ENCODE results near the gene MGAT4A.
A peak's percentile ranks its signal among the peaks of the same experiment; 100 is the strongest.

The MGAT4A gene

DNA sequence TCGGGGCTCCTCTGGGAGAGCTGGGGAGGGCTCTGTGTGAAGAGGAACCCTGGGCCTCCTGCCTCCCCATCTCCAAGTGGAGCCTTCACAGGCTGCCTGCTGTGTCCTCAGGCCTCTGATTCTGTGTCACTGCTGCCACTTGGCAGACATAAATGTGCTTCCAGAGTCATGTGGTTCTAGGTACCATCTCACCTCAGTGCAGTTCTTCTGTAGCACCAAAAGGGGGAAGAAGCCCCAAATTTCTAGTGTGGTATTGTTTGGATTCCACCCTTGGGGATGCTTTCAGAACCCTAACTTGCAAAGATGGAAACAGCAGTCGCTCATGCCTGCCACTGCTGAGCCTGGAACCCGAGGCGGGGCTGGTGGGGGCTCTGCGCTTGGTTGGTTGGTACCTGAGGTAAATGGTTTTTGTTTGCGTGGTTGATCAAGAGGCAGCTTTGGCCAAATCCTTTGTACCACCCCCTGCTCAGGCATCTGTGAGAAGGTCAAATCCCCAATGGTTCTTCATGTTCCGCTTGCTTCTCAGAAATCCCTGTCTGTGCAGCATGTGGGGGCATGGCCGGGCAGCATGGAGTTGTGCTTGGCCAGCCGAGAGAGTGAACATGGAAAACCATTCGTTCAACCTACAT, 150.2 kb downstream of the MGAT4A start:
- Histone ChIP-seq H3K4me3 (ENCODE audit: severe bottlenecking) (no peak overlapping the region), H3K4me1 (ENCODE audit: insufficient read depth, poor library complexity, severe bottlenecking) (no peaks in the 10 kb centered on the region), H3K27ac (ENCODE audit: poor library complexity, severe bottlenecking) (no peak overlapping the region), H3K36me3 (ENCODE audit: low read depth) (peaks cover 3% of the 10 kb centered on the region; the same call in 1 of the 2 replicates), H3K27me3 (ENCODE audit: insufficient read depth, poor library complexity, severe bottlenecking) (no peaks in the 10 kb centered on the region), H3K9me3 (ENCODE audit: severe bottlenecking) (no peaks in the 10 kb centered on the region)
- ATAC-seq (ENCODE audit: low read depth), result no peak
- TF ChIP-seq, protein P1, sequence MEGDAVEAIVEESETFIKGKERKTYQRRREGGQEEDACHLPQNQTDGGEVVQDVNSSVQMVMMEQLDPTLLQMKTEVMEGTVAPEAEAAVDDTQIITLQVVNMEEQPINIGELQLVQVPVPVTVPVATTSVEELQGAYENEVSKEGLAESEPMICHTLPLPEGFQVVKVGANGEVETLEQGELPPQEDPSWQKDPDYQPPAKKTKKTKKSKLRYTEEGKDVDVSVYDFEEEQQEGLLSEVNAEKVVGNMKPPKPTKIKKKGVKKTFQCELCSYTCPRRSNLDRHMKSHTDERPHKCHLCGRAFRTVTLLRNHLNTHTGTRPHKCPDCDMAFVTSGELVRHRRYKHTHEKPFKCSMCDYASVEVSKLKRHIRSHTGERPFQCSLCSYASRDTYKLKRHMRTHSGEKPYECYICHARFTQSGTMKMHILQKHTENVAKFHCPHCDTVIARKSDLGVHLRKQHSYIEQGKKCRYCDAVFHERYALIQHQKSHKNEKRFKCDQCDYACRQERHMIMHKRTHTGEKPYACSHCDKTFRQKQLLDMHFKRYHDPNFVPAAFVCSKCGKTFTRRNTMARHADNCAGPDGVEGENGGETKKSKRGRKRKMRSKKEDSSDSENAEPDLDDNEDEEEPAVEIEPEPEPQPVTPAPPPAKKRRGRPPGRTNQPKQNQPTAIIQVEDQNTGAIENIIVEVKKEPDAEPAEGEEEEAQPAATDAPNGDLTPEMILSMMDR (IDR thresholded peaks at IDR 0.05; ENCODE audit: poor library complexity, severe bottlenecking), result no peak
- no peak for DNase-seq (ENCODE audit: low spot score)

DNA sequence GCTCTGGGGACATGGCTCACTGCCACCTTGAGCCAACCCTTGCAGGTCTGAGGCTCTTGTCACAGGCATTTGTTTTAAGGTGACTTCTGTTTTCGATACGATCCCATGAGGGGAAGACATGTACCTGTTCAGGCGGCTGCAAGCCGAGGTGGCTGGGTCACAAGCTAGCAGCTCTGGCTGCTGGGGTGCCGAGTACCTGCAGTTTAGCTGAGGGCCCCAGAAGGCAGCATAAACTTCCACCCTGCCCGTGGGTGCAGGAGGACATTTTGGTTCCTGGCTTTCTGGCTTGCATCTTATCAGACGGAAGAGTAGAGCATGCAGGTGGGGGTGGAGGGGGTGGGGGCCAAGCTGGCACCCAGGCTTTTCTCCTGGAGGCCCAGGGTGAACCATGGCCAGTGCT, 151.0 kb downstream of the MGAT4A start:
- Histone ChIP-seq H3K4me1 (ENCODE audit: insufficient read depth, poor library complexity, severe bottlenecking) (no peaks in the 10 kb centered on the region), H3K27ac (ENCODE audit: poor library complexity, severe bottlenecking) (no peak overlapping the region), H3K27me3 (ENCODE audit: insufficient read depth, poor library complexity, severe bottlenecking) (no peaks in the 10 kb centered on the region), H3K9me3 (ENCODE audit: severe bottlenecking) (no peaks in the 10 kb centered on the region), H3K36me3 (ENCODE audit: low read depth) (peaks cover 3% of the 10 kb centered on the region; the same call in 1 of the 2 replicates), H3K4me3 (ENCODE audit: severe bottlenecking) (no peak overlapping the region)
- DNase-seq (ENCODE audit: low spot score) (no peak), ATAC-seq (ENCODE audit: low read depth) (no peak)
- TF ChIP-seq, protein P1 (IDR thresholded peaks at IDR 0.05; ENCODE audit: poor library complexity, severe bottlenecking), result no peak

DNA sequence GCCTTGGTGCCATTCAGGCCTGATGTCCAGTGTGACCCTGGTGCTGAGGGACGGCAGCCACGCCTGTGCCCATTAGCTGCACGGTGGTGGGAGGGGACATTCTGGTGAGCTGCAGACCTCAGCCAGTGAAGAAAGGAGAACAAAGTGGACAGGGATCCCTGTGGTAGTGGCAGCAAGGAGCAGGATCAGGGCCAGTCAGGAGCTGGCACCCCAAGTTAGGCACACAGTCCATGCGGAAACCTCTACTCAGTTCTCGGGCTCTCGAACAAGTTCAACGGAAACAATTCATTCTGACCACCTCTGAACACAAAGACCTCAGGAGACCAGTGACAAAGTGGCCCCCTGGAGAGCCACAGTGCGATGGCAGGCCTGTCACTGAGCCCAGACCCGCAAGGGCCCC, 152.7 kb downstream of the MGAT4A start:
- ATAC-seq (ENCODE audit: low read depth), result no peak
- Histone ChIP-seq H3K27ac (ENCODE audit: poor library complexity, severe bottlenecking) (no peak overlapping the region), H3K36me3 (ENCODE audit: low read depth) (peaks cover 3% of the 10 kb centered on the region; the same call in 1 of the 2 replicates), H3K4me3 (ENCODE audit: severe bottlenecking) (no peak overlapping the region), H3K27me3 (ENCODE audit: insufficient read depth, poor library complexity, severe bottlenecking) (no peaks in the 10 kb centered on the region), H3K4me1 (ENCODE audit: insufficient read depth, poor library complexity, severe bottlenecking) (no peaks in the 10 kb centered on the region), H3K9me3 (ENCODE audit: severe bottlenecking) (no peaks in the 10 kb centered on the region)
- TF ChIP-seq, protein P1 (IDR thresholded peaks at IDR 0.05; ENCODE audit: poor library complexity, severe bottlenecking), result no peak
- no peak for DNase-seq (ENCODE audit: low spot score)

GRCh38 chr2:98577313-98577712, 153.6 kb downstream of the MGAT4A start:
- Histone ChIP-seq H3K27ac (ENCODE audit: poor library complexity, severe bottlenecking) (no peak overlapping the region), H3K4me1 (ENCODE audit: insufficient read depth, poor library complexity, severe bottlenecking) (no peaks in the 10 kb centered on the region), H3K36me3 (ENCODE audit: low read depth) (no peaks in the 10 kb centered on the region), H3K4me3 (ENCODE audit: severe bottlenecking) (no peak overlapping the region), H3K9me3 (ENCODE audit: severe bottlenecking) (no peaks in the 10 kb centered on the region), H3K27me3 (ENCODE audit: insufficient read depth, poor library complexity, severe bottlenecking) (no peaks in the 10 kb centered on the region)
- TF ChIP-seq, protein P1 (IDR thresholded peaks at IDR 0.05; ENCODE audit: poor library complexity, severe bottlenecking), result peak; percentile 5
- no peak for DNase-seq (ENCODE audit: low spot score)
- no peak for ATAC-seq (ENCODE audit: low read depth)

DNA sequence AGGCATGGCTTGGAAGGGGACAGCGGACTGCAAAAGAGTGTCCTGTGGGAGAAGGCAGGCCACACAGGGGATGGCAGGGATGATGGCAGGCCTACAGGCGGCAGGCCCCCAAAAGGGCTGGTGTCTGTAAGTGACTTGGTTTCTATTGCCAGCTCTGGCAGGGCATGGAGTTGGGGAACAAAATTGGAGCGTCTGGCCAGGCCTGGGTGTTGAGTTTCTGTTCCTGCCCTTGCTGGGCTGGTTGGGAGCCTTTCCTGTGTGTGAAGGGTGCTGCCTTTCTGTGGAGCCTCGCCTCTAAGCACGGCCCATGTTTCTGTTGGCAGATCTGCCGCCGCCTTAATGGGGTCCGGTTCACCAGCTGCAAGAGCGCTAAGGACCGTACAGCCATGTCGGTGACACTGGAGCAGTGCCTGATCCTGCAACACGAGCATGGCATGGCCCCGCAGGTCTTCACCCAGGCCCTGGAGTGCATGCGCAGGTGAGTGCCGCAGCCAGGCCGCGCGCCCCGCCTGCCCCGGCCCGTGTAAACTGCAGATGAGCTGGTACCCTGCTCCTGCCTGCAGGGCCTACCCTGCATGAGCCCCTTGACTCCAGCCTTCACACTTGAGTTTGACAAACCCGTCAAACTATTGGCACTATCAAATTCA, 154.1 kb downstream of the MGAT4A start:
- H3K9me3 ChIP-seq (ENCODE audit: severe bottlenecking), result no peaks in the 10 kb centered on the region
- H3K27me3 ChIP-seq (ENCODE audit: insufficient read depth, poor library complexity, severe bottlenecking), result no peaks in the 10 kb centered on the region
- no peak overlapping the region for H3K27ac ChIP-seq (ENCODE audit: poor library complexity, severe bottlenecking)
- H3K36me3 ChIP-seq (ENCODE audit: low read depth), result no peaks in the 10 kb centered on the region
- ATAC-seq (ENCODE audit: low read depth) (no peak), DNase-seq (ENCODE audit: low spot score) (no peak)
- H3K4me3 ChIP-seq (ENCODE audit: severe bottlenecking), result no peak overlapping the region
- TF ChIP-seq, protein P1 (IDR thresholded peaks at IDR 0.05; ENCODE audit: poor library complexity, severe bottlenecking), result no peak
- H3K4me1 ChIP-seq (ENCODE audit: insufficient read depth, poor library complexity, severe bottlenecking), result no peaks in the 10 kb centered on the region

All from RWPE2 (cell line).